ENCODE data around the gene FDX1. TPM values are rescaled to one million over a fixed set of nuclear protein-coding genes. Genes with fewer than 3 reads are reported as not detected.

The FDX1 gene
- total and polyA plus RNA-seq, 2 of the 13 experiments (the other 11 are each of a cell fraction or from before 2014, with no cell fraction given): 4.5 to 13.1 TPM

GRCh38 chr11:110407315-110407714 lies 22.4 kb upstream of the FDX1 start:
- no peak overlapping the region for H3K27ac ChIP-seq (ENCODE audit: extremely low read length, insufficient read depth, low read length)
- CTCF ChIA-PET (ENCODE audit: low intra/inter-chr PET ratio, low total read pairs): no interaction called here
- 8% methylated on average over 5 of the region's 5 CpGs for WGBS (ENCODE audit: low lambda C conversion rate)
- FAIRE-seq (no peak), DNase-seq (ENCODE audit: low spot score) (no peak), ATAC-seq (no peak)
- no peaks in the 10 kb centered on the region for H3K9me3 ChIP-seq (ENCODE audit: low read length)
- H4K20me1 ChIP-seq (ENCODE audit: insufficient read depth, low read length): no peaks in the 10 kb centered on the region
- no TSS peak for BruUV-seq (replicated peaks)
- intact Hi-C loops (cut with micrococcal nuclease; ENCODE audit: unreplicated experiment): no loop called here
- H3K4me3 ChIP-seq (replicated peaks in 1 of 3; ENCODE audit: insufficient read depth in 1 of 3, low read depth in 2 of 3, low read length in 3 of 3): no peak overlapping the region
- H3K9ac ChIP-seq (ENCODE audit: insufficient read depth, low read depth, low read length): no peak overlapping the region
- no peaks in the 10 kb centered on the region; a peak in 1 of 5 replicates for H3K27me3 ChIP-seq (ENCODE audit: control insufficient read depth in 1 of 2, insufficient read depth in 2 of 2, low read length in 2 of 2)
- POLR2A ChIA-PET: no interaction called here
- no peaks in the 10 kb centered on the region for H3K36me3 ChIP-seq (replicated peaks in 1 of 2; ENCODE audit: control insufficient read depth in 1 of 2, insufficient read depth in 2 of 2, low read length in 2 of 2)
- H3K79me2 ChIP-seq (ENCODE audit: insufficient read depth, low read length): no peaks in the 10 kb centered on the region
- no peak for TF ChIP-seq ZBTB37 (CRISPR knock-in tag; IDR thresholded peaks at IDR 0.05)
- TF ChIP-seq ZNF614 (CRISPR knock-in tag; IDR thresholded peaks at IDR 0.05; ENCODE audit: borderline replicate concordance): no peak
- TF ChIP-seq ZNF740 (CRISPR knock-in tag; IDR thresholded peaks at IDR 0.05): no peak
- TF ChIP-seq ISX (CRISPR knock-in tag; conservative IDR thresholded peaks at IDR 0.05): no peak
- TF ChIP-seq ZNF512B (CRISPR knock-in tag; IDR thresholded peaks at IDR 0.05; ENCODE audit: borderline replicate concordance): no peak
- no peak for TF ChIP-seq ZBTB44 (CRISPR knock-in tag; IDR thresholded peaks at IDR 0.05)
- TF ChIP-seq PRMT3 (CRISPR knock-in tag; IDR thresholded peaks at IDR 0.05; ENCODE audit: borderline replicate concordance, low read depth): no peak
- TF ChIP-seq TFAP4 (IDR thresholded peaks at IDR 0.05; ENCODE audit: borderline replicate concordance, low read depth): no peak
- no peak for TF ChIP-seq GTF3A (CRISPR knock-in tag; conservative IDR thresholded peaks at IDR 0.05)
- no peak for TF ChIP-seq ATF3 (CRISPR knock-in tag; IDR thresholded peaks at IDR 0.05)
- no peak for TF ChIP-seq HDAC6 (IDR thresholded peaks at IDR 0.05; ENCODE audit: low read depth, low read length)
- TF ChIP-seq RFXANK (CRISPR knock-in tag; IDR thresholded peaks at IDR 0.05): no peak
- no peak for TF ChIP-seq FOXC1 (CRISPR knock-in tag; IDR thresholded peaks at IDR 0.05; ENCODE audit: borderline replicate concordance)
- TF ChIP-seq IRX3 (CRISPR knock-in tag; IDR thresholded peaks at IDR 0.05; ENCODE audit: borderline replicate concordance, low read depth): no peak
- TF ChIP-seq POLR2G (IDR thresholded peaks at IDR 0.05; ENCODE audit: low read depth, low read length): no peak
- no peak for TF ChIP-seq HDAC1 (CRISPR knock-in tag; IDR thresholded peaks at IDR 0.05)
- TF ChIP-seq TRIM22 (IDR thresholded peaks at IDR 0.05): no peak
- in situ Hi-C loops (cut with HindIII; ENCODE audit: extremely low pct_ligation_motif_present, low pct_unique_long_range_greater_than_20kb): no loop called here
- H2AFZ ChIP-seq (ENCODE audit: low read length): no peak overlapping the region
- H3K4me2 ChIP-seq (ENCODE audit: low read depth, low read length): no peak overlapping the region
- H3K4me1 ChIP-seq (ENCODE audit: insufficient read depth, low read length): no peaks in the 10 kb centered on the region

Data from HepG2 (cell line).